ENCODE results near the gene HMCN2.

GRCh38 chr9:130454812-130455325, 189.3 kb downstream of the HMCN2 start:
- TF ChIP-seq CTCF (IDR thresholded peaks at IDR 0.05; ENCODE audit: poor library complexity), result no peak
- no peak for TF ChIP-seq EZH2 (IDR thresholded peaks at IDR 0.05; ENCODE audit: borderline replicate concordance)

Data from hepatocyte (in vitro differentiated cells).